Calu3 (cell line): ENCODE measurements around the gene GPR62. TPM values are rescaled to one million over a fixed set of nuclear protein-coding genes. Genes with fewer than 3 reads are reported as not detected.

Experiments used
- BruUV-seq: library from RNA; stranded (reverse); fragments of 400-500 nt; replicated peaks from 2 replicates; lab custom pipeline; 2021; lab: Mats Ljungman, UMichigan
- CTCF ChIA-PET: fragments of 300-600 bp; sonication (Branson Sonifier 250); formaldehyde crosslinking; loops from one replicate; lab custom pipeline; 2022; ENCODE audit warnings: antibody characterized with exemption; lab: Charles Lee
- DNase-seq: peaks from one replicate; pipeline ENCODE4 v3.0.0; 2022
- H3K27ac Mint-ChIP-seq: one replicate; pipeline ENCODE4 v1.8.0; 2022; ENCODE audit warnings: mixed read lengths; ENCODE audit not compliant: unreplicated experiment
- H3K27me3 Mint-ChIP-seq: one replicate; pipeline ENCODE4 v1.8.0; 2022; ENCODE audit warnings: mixed read lengths; ENCODE audit not compliant: unreplicated experiment
- H3K36me3 Mint-ChIP-seq: one replicate; pipeline ENCODE4 v1.8.0; 2022; ENCODE audit warnings: mild to moderate bottlenecking, moderate library complexity, mixed read lengths; ENCODE audit not compliant: insufficient read depth, unreplicated experiment
- H3K4me1 Mint-ChIP-seq: one replicate; pipeline ENCODE4 v1.8.0; 2022; ENCODE audit warnings: mild to moderate bottlenecking, low read depth, mixed read lengths; ENCODE audit not compliant: unreplicated experiment
- H3K4me3 Mint-ChIP-seq: one replicate; pipeline ENCODE4 v1.8.0; 2022; ENCODE audit warnings: mild to moderate bottlenecking, low read depth, moderate library complexity, mixed read lengths; ENCODE audit not compliant: unreplicated experiment
- H3K9me3 Mint-ChIP-seq: one replicate; pipeline ENCODE4 v1.8.0; 2022; ENCODE audit warnings: low read depth, mixed read lengths; ENCODE audit not compliant: unreplicated experiment
- intact Hi-C: fragments of 100-400 bp; cut with micrococcal nuclease; formaldehyde crosslinking; loops from one replicate; pipeline ENCODE4 v1.10.0; 2022; ENCODE audit not compliant: unreplicated experiment
- total RNA-seq: library from RNA; stranded (reverse); gene quantifications from 2 replicates; pipeline ENCODE4 v1.2.3, GENCODE V29; 2022
- TF ChIP-seq, protein P1 (sequence below): fragments of 200-600 bp; IDR thresholded peaks from one replicate; pipeline ENCODE4 v1.8.0; 2022; ENCODE audit warnings: antibody characterized with exemption; ENCODE audit not compliant: unreplicated experiment

The GPR62 gene
- total RNA-seq, 1 experiment from 2014 or later: not detected

DNA sequence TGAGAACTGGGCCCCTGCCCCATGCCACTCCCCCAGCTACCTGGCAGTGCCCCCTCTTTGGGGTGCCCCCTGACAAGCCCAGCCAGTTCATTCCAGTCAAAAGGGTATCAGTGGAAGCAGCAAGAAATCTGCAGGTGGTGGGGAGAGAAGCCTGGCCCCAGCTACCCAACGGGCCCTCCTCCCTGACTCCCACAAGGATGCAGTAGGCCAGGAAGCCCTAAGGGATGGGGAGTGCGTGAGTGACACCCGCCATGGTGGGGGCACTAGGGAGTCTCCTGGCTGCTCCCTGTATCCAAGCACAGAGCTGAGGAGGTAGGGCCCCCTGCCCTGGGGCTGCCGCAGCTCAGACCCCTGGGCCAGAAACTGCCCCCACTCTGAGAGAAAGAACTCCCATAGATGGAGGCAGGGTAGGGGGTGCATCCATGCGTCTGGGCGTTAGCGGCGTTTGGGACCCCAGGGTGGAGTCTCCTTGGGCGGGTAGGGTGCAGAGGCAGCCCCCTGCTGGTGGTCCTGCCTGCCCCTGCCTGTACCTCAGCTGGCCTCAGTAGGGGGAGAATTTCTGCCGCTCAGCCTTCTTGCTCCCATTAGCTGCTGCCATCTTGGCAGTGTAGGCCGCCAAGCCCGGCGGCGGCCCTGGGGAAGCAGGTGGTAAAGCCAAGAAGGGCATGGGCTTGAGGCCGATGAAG is 2.5 kb downstream of the GPR62 start:
- no peak overlapping the region for H3K4me3 Mint-ChIP-seq
- H3K27ac Mint-ChIP-seq: no peak overlapping the region
- H3K9me3 Mint-ChIP-seq: no peaks in the 10 kb centered on the region
- no TSS peak for BruUV-seq
- no peaks in the 10 kb centered on the region for H3K4me1 Mint-ChIP-seq
- no peaks in the 10 kb centered on the region for H3K36me3 Mint-ChIP-seq
- TF ChIP-seq, protein P1, sequence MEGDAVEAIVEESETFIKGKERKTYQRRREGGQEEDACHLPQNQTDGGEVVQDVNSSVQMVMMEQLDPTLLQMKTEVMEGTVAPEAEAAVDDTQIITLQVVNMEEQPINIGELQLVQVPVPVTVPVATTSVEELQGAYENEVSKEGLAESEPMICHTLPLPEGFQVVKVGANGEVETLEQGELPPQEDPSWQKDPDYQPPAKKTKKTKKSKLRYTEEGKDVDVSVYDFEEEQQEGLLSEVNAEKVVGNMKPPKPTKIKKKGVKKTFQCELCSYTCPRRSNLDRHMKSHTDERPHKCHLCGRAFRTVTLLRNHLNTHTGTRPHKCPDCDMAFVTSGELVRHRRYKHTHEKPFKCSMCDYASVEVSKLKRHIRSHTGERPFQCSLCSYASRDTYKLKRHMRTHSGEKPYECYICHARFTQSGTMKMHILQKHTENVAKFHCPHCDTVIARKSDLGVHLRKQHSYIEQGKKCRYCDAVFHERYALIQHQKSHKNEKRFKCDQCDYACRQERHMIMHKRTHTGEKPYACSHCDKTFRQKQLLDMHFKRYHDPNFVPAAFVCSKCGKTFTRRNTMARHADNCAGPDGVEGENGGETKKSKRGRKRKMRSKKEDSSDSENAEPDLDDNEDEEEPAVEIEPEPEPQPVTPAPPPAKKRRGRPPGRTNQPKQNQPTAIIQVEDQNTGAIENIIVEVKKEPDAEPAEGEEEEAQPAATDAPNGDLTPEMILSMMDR: no peak
- CTCF ChIA-PET: no interaction called here
- intact Hi-C loops: no loop called here
- peaks cover 27% of the 10 kb centered on the region for H3K27me3 Mint-ChIP-seq
- no peak for DNase-seq

DNA sequence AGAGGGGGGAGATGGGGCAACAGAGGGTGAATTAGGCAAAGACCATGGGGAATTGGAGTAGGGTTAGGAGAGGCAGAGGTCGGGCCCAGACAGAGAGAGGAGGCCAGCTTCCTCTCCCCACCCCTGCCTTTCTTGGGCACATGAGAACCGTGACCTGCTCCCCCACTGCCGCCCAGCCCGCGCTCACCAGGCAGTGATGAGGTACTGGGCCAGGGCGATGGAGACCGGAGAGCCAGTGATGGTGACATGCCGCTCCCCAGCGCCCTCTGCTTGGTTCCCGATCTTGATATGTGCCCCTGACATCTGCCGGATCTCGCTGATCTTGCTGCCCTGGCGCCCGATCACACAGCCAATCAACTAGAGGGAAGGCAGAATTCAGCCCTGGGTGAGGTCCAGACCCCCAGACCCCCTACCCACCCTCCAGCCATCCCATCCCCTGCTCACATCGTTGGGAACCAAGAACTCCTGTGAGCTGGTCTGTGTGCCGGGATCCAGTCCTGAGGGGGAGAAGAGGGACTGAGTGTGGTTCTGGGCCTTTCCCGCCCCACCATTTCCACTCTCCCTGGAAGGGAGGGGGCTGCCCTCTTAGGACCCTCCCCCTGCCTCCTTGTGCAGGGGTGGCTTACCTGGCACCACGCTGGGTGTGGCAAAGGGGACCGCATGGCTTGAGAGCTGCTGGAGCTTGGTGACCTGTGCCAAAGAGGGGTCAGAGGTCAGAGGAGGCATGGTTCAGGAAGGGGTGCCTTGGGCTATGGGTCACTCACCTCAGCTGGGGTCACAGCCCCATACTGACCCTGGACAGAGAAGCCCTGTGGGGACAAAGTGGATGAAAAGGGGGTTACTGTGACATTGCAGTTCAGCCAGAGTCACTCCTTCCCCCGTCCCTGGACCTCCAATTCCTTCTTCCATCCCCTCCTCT is 3.7 kb downstream of the GPR62 start:
- peaks cover 15% of the 10 kb centered on the region for H3K27me3 Mint-ChIP-seq
- no peak overlapping the region for H3K4me3 Mint-ChIP-seq
- CTCF ChIA-PET: no interaction called here
- no peak overlapping the region for H3K27ac Mint-ChIP-seq
- BruUV-seq: no TSS peak
- no peaks in the 10 kb centered on the region for H3K4me1 Mint-ChIP-seq
- intact Hi-C loops: no loop called here
- no peak for DNase-seq
- TF ChIP-seq, protein P1: no peak
- H3K36me3 Mint-ChIP-seq: no peaks in the 10 kb centered on the region
- no peaks in the 10 kb centered on the region for H3K9me3 Mint-ChIP-seq

DNA sequence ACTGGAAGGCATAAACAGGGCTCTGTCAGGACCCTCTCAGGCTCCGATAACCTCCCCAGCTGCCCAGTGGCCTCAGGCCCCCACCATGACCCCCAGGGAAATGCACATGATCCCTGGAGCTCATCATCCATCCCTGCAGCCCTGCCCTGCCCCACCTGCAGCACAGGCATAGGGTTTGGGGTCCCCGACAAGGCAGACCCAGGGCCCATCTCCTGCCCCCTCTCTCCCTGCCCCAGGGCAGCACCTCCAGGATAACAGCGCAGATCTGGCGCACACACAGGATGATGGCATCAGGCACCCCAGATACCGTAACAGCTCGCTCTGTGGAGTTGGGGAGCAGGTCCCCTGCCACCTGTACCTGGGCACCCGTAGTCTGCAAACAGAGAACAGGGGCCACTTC is 4.5 kb downstream of the GPR62 start:
- CTCF ChIA-PET: no interaction called here
- no peak overlapping the region for H3K4me3 Mint-ChIP-seq
- intact Hi-C loops: no loop called here

DNA sequence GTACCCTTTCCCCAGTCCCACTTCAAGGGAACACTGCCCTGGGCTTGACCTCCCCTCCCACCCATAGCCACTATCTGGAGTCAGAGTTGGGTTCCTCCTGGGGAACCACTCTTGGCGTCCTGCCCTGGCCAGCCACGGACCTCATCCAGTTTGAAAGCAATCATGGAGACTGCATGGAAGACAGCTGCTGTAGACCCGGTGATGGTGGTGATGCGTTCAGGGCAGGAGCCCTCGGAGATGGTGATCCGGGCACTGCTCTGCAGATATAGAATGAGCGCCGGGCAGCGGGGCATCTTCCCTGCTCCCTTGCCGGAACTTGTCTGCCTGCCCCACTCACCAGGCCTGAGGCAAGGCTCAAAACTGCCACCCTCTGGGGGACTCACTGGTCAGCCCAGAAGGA is 5.2 kb downstream of the GPR62 start:
- H3K27me3 Mint-ChIP-seq: peaks cover 7% of the 10 kb centered on the region
- intact Hi-C loops: no loop called here
- BruUV-seq: no TSS peak
- H3K4me3 Mint-ChIP-seq: no peak overlapping the region
- TF ChIP-seq, protein P1: no peak
- no peak for DNase-seq
- CTCF ChIA-PET: interaction anchor here (1.1 kb wide), 1 partner anchor 23 kb away, joined by 3 read pairs; the partner anchor contains the start of gene ACY1
- peaks cover 5% of the 10 kb centered on the region for H3K4me1 Mint-ChIP-seq
- H3K27ac Mint-ChIP-seq: no peak overlapping the region
- peaks cover 4% of the 10 kb centered on the region for H3K36me3 Mint-ChIP-seq
- no peaks in the 10 kb centered on the region for H3K9me3 Mint-ChIP-seq

More for the DNA sequence above, 4.5 kb downstream of the GPR62 start:
- no peak overlapping the region for H3K27ac Mint-ChIP-seq
- peaks cover 7% of the 10 kb centered on the region for H3K27me3 Mint-ChIP-seq
- H3K4me1 Mint-ChIP-seq: no peaks in the 10 kb centered on the region
- TF ChIP-seq, protein P1: no peak
- no peaks in the 10 kb centered on the region for H3K36me3 Mint-ChIP-seq
- no TSS peak for BruUV-seq
- no peak for DNase-seq
- no peaks in the 10 kb centered on the region for H3K9me3 Mint-ChIP-seq
